K562 (cell line): ENCODE results near the gene FAM149B1. TPM values are rescaled to one million over a fixed set of nuclear protein-coding genes. Genes with fewer than 3 reads are reported as not detected.

Source experiments
- ATAC-seq: fragments of 200-7000 bp; cut with Tn5 transposase; 3 replicates; pipeline ENCODE4 v1.9.1; 2020; ENCODE audit warnings: moderate library complexity
- BruUV-seq: library from RNA; stranded (reverse); fragments of 400-500 nt; replicated peaks from 2 replicates; lab custom pipeline; 2021; lab: Mats Ljungman, UMichigan
- CTCF ChIA-PET: fragments of 300-600 bp; formaldehyde crosslinking; extraction: SDS; loops from one replicate; lab custom pipeline; 2021; ENCODE audit warnings: low intra/inter-chr PET ratio; lab: Yijun Ruan, JAX
- POLR2A ChIA-PET: fragments of 300-600, 350-650 bp; sonication (Branson Sonifier 250); formaldehyde crosslinking; extraction: SDS; loops from one replicate; lab custom pipeline; 2021; ENCODE audit warnings: antibody characterized with exemption, inconsistent platforms; lab: Yijun Ruan, JAX
- DNase-seq, 4 experiments: peaks; one replicate each; pipeline versions ENCODE4 v3.0.0 to v3.0.0-alpha.2; 2011 to 2018; ENCODE audit warnings: low spot score in 3 of 4, mixed read lengths in 3 of 4; ENCODE audit errors: extremely low read depth in 1 of 4
- FAIRE-seq: peaks from 2 replicates; lab custom pipeline; 2011; peaks lifted over from hg19 to GRCh38; lab: Jason Lieb, UNC
- H2AFZ ChIP-seq: 2 replicates; pipeline ENCODE4 v1.6.0; 2011; ENCODE audit warnings: low read depth, low read length, control low read depth, inconsistent platforms
- H3K27ac ChIP-seq: fragments of 200-600 bp; 3 replicates; pipeline ENCODE4 v1.8.0; 2011; ENCODE audit warnings: low read depth, mild to moderate bottlenecking, control low read depth, inconsistent platforms, low read length, moderate library complexity, mixed read lengths; ENCODE audit errors: extremely low read depth
- H3K27me3 ChIP-seq, 2 experiments: fragments of 300-600 bp in 1 of 2; 2 replicates in 1 of 2; 3 replicates in 1 of 2; pipeline versions ENCODE4 v1.6.0 to v1.8.0; 2011; ENCODE audit warnings: inconsistent platforms in 2 of 2, low read length in 2 of 2, mild to moderate bottlenecking in 1 of 2, mixed read lengths in 1 of 2, moderate library complexity in 1 of 2; ENCODE audit not compliant: control insufficient read depth in 2 of 2, insufficient read depth in 2 of 2
- H3K36me3 ChIP-seq: fragments of 300-600 bp; 3 replicates; pipeline ENCODE4 v1.8.0; 2011; ENCODE audit warnings: mild to moderate bottlenecking, low read length, inconsistent platforms; ENCODE audit not compliant: control insufficient read depth, insufficient read depth
- H3K4me1 ChIP-seq, 2 experiments: fragments of 200-600 bp in 1 of 2; replicated peaks in 1 of 2; 2 replicates in 1 of 2; 3 replicates in 1 of 2; pipeline versions ENCODE4 v1.5.1 to v1.8.0; 2011; ENCODE audit warnings: inconsistent platforms in 2 of 2, low read length in 2 of 2, mild to moderate bottlenecking in 1 of 2, mixed read lengths in 1 of 2, moderate library complexity in 1 of 2; ENCODE audit not compliant: control insufficient read depth in 2 of 2, insufficient read depth in 2 of 2
- H3K4me2 ChIP-seq: 2 replicates; pipeline ENCODE4 v1.6.1; 2011; ENCODE audit warnings: low read length, control low read depth, inconsistent platforms, mixed read lengths; ENCODE audit not compliant: insufficient read depth
- H3K4me3 ChIP-seq: fragments of 200-600 bp; sonication (generic), shearing (Covaris generic); 2 replicates; pipeline ENCODE4 v1.5.1; 2016; ENCODE audit warnings: control low read depth, inconsistent platforms
- H3K79me2 ChIP-seq: fragments of 200-600 bp; 3 replicates; pipeline ENCODE4 v1.8.0; 2011; ENCODE audit warnings: low read length, inconsistent platforms; ENCODE audit not compliant: control insufficient read depth, insufficient read depth
- H3K9ac ChIP-seq, 2 experiments: 2 replicates each; pipeline versions ENCODE4 v1.6.0 to v1.6.1; 2011; ENCODE audit warnings: low read depth in 2 of 2, low read length in 2 of 2, control low read depth in 1 of 2, inconsistent platforms in 1 of 2, mild to moderate bottlenecking in 1 of 2, mixed read lengths in 1 of 2; ENCODE audit not compliant: insufficient read depth in 1 of 2
- H3K9me1 ChIP-seq: one replicate; pipeline ENCODE4 v1.6.0; 2011; ENCODE audit warnings: inconsistent platforms, mild to moderate bottlenecking, low read length, moderate library complexity; ENCODE audit not compliant: control insufficient read depth, insufficient read depth
- H3K9me3 ChIP-seq: replicated peaks from 2 replicates; pipeline ENCODE4 v1.5.1; 2011; ENCODE audit warnings: low read depth, low read length, inconsistent platforms; ENCODE audit not compliant: control insufficient read depth, insufficient read depth
- H4K20me1 ChIP-seq: replicated peaks from 2 replicates; pipeline ENCODE4 v1.6.1; 2011; ENCODE audit warnings: low read length, inconsistent platforms, mixed read lengths; ENCODE audit not compliant: control insufficient read depth, insufficient read depth
- ARID4B ChIP-seq: sonication (generic); formaldehyde crosslinking; IDR thresholded peaks from 2 replicates; pipeline ENCODE4 v1.8.0; 2022; ENCODE audit warnings: mild to moderate bottlenecking, missing genetic modification reagents
- FOXO4 ChIP-seq: fragments of 450-650 bp; formaldehyde crosslinking; IDR thresholded peaks from 2 replicates; pipeline ENCODE4 v1.4.0; 2020; ENCODE audit warnings: mild to moderate bottlenecking, moderate library complexity
- WGBS: fragments of 100-300 bp; shearing (Covaris generic); methylation state at CpG from one replicate; pipeline ENCODE4 v1.1.6; 2016; ENCODE audit warnings: low coverage, mixed read lengths; ENCODE audit not compliant: insufficient coverage; ENCODE audit errors: missing lambda C conversion rate; 5-methylcytosine and 5-hydroxymethylcytosine counted together
- in situ Hi-C: fragments of 300-500 bp; cut with MboI; formaldehyde crosslinking; loops from 4 replicates; pipeline ENCODE4 v1.15.0; 2018; ENCODE audit warnings: inconsistent platforms, mixed read lengths
- intact Hi-C: fragments of 100-400 bp; cut with micrococcal nuclease; formaldehyde crosslinking; loops from 2 replicates; pipeline ENCODE4 v1.14.2; 2022
- polyA plus RNA-seq, 8 experiments: library from polyadenylated mRNA; depleted of rRNA in 4 of 8; stranded (reverse) in 5 of 8; unstranded in 3 of 8; fragments of >200 nt; fragmentation: Nextera tagmentation in 2 of 8; fragmentation: Illumina TruSeq in 1 of 8; extraction: Ambion mirVana in 2 of 8; extraction: Trizol in 1 of 8; gene quantifications; 2 replicates each; pipeline versions ENCODE4 v1.2.1 to v1.2.3, GENCODE V29; 2011 to 2014; ENCODE audit warnings: inconsistent platforms in 1 of 8, missing spikeins in 1 of 8
- total RNA-seq, 7 experiments: library from RNA; depleted of rRNA in 6 of 7; stranded (reverse); fragments of >200 nt in 6 of 7; fragmentation: Illumina TruSeq in 2 of 7; extraction: Trizol in 2 of 7; gene quantifications; 2 replicates each; pipeline versions ENCODE4 v1.2.1 to v1.2.3, GENCODE V29; 2011 to 2021; ENCODE audit warnings: low replicate concordance in 1 of 7

The FAM149B1 gene
- total and polyA plus RNA-seq, 9 of the 15 experiments (the other 6 are each of a cell fraction or from before 2014, with no cell fraction given): 4.2 to 18.5 (median 9.3) TPM

- ATAC-seq (peak; percentile 41; the same call in 2 of the 3 replicates), DNase-seq (no peak), FAIRE-seq (no peak)
- Histone ChIP-seq H3K9me3 (no peaks in the 10 kb centered on the region), H4K20me1 (no peaks in the 10 kb centered on the region), H3K9me1 (no peaks in the 10 kb centered on the region), H3K36me3 (peaks cover 59% of the 10 kb centered on the region), H2AFZ (no peak overlapping the region), H3K4me1 (no peaks in the 10 kb centered on the region), H3K79me2 (no peaks in the 10 kb centered on the region), H3K27me3 (no peaks in the 10 kb centered on the region), H3K4me2 (no peak overlapping the region), H3K27ac (no peak overlapping the region), H3K4me3 (no peak overlapping the region), H3K9ac (no peak overlapping the region)
- in situ Hi-C loops: no loop called here
- intact Hi-C loops: no loop called here
- 95% methylated on average over 2 of the region's 2 CpGs for WGBS
- BruUV-seq: no TSS peak
- CTCF ChIA-PET: no interaction called here
- TF ChIP-seq ARID4B (CRISPR knock-in tag) (no peak), FOXO4 (CRISPR knock-in tag) (no peak)
- POLR2A ChIA-PET: interaction anchor here (1.1 to 2.6 kb wide), 3 partner anchors 8 to 15 kb away, joined by 3 to 8 read pairs (median 6); partner anchors contain the start of gene NUDT13
Measured at GRCh38 chr10:73126343-73126742, 41.6 kb upstream of the FAM149B1 start.
